Erythroblast (primary cell): Measurements from ENCODE around the gene HDDC3.

Source experiments
- GATA1 ChIP-seq: IDR thresholded peaks from 2 replicates; pipeline ENCODE4 v1.6.1; 2011; ENCODE audit warnings: low read depth, mild to moderate bottlenecking, control low read depth, low read length, moderate library complexity
- POLR2A ChIP-seq: IDR thresholded peaks from 2 replicates; pipeline ENCODE4 v1.6.1; 2011; ENCODE audit warnings: mild to moderate bottlenecking, low read length

- peak; percentile 95 for TF ChIP-seq POLR2A
- no peak for TF ChIP-seq GATA1
Observed at GRCh38 chr15:90902840-90903732, 29.3 kb downstream of the HDDC3 start, which contains the start of gene MAN2A2.
